NCI-H146 (cell line): ENCODE results near the gene GMEB2.
"Not testable (repeated sequence)": the region's sequence is repeated elsewhere in the genome, so short reads cannot be mapped to it uniquely, and the experiment has no call there.

Source experiments
- DNase-seq: peaks from one replicate; lab custom pipeline; 2025; lab: John Stamatoyannopoulos, UW

The GMEB2 gene

GRCh38 chr20:63626424-63627128, at the start of gene GMEB2:
TSS of gene GMEB2 (minus strand) at chr20:63627101. CDS start at chr20:63619397, 7,704 bp downstream.
- peak; percentile 89 for DNase-seq

- DNase-seq = no peak
Observed at GRCh38 chr20:63675681-63676368, 48.9 kb upstream of the GMEB2 start.

- DNase-seq = no peak
Observed at GRCh38 chr20:63673951-63674350, 47.0 kb upstream of the GMEB2 start.

DNA sequence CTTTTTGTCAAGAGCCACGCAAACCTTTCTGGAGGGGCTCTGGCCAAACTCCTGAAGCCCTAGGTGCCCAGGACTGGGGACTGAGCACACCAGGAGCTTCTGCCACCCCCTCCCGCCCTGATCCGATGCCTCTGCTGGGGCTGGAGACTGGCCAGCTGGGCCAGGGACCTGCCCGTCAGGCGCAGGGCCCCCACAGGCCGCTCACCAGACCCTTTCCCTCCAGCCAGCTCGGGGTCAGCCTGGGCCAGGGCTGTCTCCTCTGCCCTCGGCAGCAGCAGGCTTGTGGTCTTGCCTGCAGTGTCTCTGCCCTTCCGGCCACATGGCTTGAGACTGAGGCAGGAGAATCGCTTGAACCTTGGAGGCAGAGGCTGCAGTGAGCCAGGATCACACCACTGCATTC, 45.8 kb upstream of the GMEB2 start:
- DNase-seq = no peak

DNA sequence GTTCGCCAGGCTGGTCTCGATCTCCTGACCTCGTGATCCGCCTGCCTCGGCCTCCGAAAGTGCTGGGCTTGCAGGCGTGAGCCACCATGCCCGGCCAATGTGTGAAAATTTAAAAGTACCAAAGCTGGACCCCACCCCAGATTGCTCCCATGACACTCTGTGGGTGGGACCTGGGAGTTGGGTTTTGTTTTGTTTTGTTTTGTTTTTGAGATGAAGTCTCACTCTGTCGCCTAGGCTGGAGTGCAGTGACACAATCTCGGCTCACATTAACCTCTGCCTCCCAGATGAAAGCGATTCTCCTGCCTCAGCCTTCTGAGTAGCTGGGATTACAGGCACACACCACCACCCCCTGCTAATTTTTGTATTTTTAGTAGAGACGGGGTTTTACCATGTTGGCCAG, 44.8 kb upstream of the GMEB2 start:
- DNase-seq = not testable (repeated sequence)

- no peak for DNase-seq
Observed at GRCh38 chr20:63668351-63668750, 41.5 kb upstream of the GMEB2 start.

- no peak for DNase-seq
Observed at GRCh38 chr20:63667858-63668257, 41.0 kb upstream of the GMEB2 start.

- DNase-seq = no peak
Observed at GRCh38 chr20:63665708-63666107, 38.8 kb upstream of the GMEB2 start.

- DNase-seq = no peak
Observed at GRCh38 chr20:63664861-63665594, 38.1 kb upstream of the GMEB2 start.

DNA sequence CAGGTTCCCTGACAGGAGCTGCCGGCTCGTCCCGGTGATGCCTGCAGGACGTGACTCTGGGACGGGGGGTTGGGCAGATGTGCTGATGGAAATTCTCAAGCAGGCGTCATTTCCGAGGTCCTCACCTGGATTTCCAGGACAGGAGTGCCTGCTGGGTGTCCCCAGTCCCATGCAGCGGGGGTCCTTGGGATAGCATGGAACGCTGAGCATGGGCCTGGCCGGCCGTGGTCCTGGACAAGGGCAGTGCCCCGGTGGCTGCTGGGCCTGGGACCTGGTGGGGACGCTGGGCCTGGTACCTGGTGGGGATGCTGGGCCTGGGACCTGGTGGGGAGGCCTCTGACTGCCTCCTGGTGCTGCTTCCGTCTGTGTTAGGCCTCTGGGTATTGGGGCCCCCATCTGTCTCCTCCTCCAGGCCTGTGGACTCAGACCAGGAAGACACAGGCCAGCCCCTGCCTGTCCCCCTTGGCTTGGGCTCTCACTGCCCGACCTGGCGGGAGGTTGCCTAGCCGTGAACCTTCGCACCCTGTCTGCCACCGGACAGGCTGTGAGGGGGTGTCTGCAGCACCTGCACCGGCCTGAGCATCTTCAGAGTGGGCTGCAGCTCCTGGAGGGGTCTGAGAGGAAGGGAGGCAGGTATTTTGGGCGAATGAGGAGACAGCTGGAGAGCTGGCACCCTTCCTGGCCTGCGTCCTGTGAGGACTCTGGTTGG, 37.4 kb upstream of the GMEB2 start:
- no peak for DNase-seq

GRCh38 chr20:63663332-63664066, 36.6 kb upstream of the GMEB2 start:
- DNase-seq = no peak

DNA sequence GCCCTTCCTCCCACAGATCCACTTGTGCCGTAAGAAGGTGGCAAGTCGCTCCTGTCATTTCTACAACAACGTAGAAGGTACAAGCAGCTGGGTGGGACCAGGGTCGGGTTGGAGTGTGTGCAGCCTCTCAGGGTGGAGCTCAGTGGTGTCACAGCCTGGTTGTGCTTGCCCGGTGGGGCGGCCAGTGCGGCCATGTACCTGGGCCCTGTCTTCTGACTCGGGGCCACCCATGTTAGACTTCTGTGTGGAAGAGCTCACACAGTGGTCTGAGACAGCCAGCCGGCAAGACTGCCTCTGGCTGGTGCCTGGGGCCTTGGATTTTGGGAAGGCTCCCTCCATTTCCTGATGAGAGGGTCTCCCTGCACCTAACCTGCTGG, 35.9 kb upstream of the GMEB2 start:
- no peak for DNase-seq

DNA sequence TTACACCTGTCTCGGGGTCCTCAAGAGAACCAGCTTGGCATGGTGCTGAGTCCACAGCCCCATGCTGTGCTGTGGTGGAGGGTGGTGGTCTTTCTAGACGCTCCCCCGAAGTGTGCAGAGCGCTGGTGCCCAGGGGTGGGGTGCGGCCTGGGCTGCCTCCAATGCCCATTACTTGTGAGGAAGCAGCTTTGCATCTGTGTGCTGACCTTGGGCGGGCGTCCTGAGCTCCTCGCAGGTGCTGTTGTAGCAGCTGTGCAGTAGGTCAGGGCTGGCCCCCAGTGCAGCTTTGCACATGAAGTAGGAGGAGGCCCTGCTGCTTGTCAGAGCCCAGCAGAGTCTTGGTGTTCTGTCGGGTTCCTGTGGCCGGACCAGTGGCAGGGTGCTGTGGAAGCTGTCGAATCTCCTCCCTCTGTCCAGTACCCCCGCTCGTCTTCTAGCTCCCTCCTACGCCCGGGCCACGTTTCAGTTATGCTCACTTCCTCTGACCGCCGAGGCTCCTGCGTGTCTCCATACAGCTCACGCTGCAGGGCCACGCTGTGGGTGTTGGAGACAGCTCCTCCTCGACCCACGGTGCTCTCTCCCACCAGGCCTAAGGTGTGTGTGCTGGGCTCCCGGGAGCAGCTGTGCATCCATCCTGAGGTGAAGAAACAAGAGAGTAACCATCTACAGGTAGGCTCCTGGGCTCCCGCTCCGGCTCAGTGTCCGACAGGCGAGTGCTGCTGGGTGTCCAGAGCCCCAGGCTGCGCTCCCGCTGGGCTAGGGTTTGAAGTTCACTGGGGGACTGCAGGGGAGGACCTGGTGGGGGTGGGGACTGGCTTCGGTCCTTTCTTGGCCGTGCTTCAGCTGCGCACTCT, 35.3 kb upstream of the GMEB2 start:
- no peak for DNase-seq

GRCh38 chr20:63661108-63661507, 34.2 kb upstream of the GMEB2 start:
- DNase-seq = no peak

- no peak for DNase-seq
Observed at GRCh38 chr20:63660622-63661021, 33.7 kb upstream of the GMEB2 start.

DNA sequence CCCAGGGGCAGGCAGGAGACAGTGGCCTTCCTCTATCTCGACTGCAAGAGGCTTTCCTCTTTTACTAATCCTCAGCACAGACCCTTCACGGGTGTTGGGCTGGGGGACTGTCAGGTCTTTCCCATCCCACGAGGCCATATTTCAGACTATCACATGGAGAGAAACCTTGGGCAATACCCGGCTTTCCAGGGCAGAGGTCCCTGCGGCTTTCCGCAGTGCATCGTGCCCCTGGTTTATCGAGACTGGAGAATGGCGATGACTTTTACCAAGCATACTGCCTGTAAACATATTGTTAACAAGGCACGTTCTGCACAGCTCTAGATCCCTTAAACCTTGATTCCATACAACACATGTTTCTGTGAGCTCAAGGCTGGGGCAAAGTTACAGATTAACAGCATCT, 33.3 kb upstream of the GMEB2 start:
- DNase-seq = not testable (repeated sequence)

DNA sequence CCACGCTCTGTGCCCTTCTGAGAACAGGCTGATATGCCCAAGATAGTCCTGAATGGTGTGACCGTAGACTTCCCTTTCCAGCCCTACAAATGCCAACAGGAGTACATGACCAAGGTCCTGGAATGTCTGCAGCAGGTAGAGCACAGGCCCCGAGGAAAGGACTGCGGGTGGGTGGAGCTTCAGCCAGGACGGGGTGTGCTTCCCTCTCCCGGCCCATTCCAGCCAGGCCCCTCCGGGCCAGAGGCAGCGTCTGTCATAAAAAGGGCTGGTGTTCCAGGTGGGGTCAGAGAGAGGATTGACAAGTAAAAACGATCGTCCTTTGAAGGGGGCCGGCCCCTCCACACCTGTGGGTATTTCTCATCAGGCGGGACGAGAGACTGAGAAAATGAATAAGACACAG, 32.5 kb upstream of the GMEB2 start:
- no peak for DNase-seq

GRCh38 chr20:63658749-63659187, 31.9 kb upstream of the GMEB2 start:
- DNase-seq = no peak

DNA sequence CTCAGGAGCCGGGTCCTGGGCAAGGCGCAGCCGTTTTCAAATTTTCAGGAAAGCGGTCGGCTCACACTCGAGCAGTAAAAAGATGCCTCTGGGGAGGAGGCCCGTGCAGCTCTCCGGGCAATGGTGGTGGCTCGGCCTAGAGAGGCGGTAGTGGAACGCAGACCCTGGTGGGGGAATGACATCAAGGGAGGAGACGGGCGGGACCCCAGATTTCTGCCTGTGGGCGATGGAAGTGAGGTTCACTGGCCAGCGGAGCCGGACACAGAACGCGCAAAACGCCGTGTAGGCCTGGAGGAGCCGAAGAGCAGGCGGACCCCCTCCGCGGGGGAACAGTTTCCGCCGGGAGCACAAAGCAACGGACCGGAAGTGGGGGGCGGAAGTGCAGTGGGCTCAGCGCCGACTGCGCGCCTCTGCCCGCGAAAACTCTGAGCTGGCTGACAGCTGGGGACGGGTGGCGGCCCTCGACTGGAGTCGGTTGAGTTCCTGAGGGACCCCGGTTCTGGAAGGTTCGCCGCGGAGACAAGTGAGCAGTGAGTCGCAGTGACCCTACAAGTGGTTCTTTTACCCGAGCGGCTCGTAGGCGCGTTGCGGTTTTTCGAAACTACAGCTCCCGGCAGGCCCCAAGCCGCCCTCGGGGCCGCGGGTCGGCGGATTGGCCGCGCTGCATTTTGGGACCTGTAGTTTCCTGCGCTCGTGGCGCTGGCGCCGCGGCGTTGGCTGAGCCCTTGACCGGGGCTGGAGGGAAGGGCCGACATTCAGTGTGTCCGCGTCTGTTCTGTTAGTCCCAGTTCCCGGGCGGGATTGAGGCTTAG, 31.2 kb upstream of the GMEB2 start, which contains the start of gene RTEL1:
TSS of gene RTEL1 (plus strand) at position 376 of the 812 bp plus-strand sequence. CDS start 1,091 bp downstream, outside the sequence.
- peak; percentile 89 for DNase-seq
